Fibroblast of pulmonary artery (primary cell): ENCODE measurements around the gene LINC00237.

Experiments used
- DNase-seq: peaks from one replicate; pipeline ENCODE4 v3.0.0-alpha.2; 2010; ENCODE audit warnings: low read depth
- H3K4me3 ChIP-seq: replicated peaks from 2 replicates; pipeline ENCODE4 v1.5.1; 2011; ENCODE audit warnings: low read depth, mild to moderate bottlenecking, control low read depth, low read length, moderate library complexity
- TF ChIP-seq, protein P1 (sequence below): IDR thresholded peaks from 2 replicates; pipeline ENCODE4 v1.5.1; 2011; ENCODE audit warnings: mild to moderate bottlenecking, control low read depth, low read length, inconsistent platforms; ENCODE audit errors: missing control alignments

The LINC00237 gene

DNA sequence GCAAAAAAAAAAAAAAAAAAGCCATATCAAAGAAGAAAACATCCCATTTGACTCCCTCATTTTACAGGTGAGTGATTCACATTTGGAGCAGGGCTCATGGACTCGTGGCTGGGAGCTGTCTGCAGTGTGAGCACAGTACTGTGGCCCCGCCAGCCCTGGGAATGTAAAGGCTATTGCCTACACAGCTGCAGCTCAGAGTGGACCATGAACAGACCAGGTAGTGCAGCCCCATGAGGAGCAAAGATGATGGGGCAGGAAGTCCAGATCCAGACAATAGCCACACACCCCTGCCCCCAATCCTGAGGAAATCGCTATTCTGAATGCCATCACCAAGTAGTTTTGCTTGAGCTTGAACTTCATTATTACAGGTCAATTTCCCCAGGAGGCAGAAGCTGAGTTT, 55.4 kb downstream of the LINC00237 start:
- H3K4me3 ChIP-seq = no peak overlapping the region
- TF ChIP-seq, protein P1, sequence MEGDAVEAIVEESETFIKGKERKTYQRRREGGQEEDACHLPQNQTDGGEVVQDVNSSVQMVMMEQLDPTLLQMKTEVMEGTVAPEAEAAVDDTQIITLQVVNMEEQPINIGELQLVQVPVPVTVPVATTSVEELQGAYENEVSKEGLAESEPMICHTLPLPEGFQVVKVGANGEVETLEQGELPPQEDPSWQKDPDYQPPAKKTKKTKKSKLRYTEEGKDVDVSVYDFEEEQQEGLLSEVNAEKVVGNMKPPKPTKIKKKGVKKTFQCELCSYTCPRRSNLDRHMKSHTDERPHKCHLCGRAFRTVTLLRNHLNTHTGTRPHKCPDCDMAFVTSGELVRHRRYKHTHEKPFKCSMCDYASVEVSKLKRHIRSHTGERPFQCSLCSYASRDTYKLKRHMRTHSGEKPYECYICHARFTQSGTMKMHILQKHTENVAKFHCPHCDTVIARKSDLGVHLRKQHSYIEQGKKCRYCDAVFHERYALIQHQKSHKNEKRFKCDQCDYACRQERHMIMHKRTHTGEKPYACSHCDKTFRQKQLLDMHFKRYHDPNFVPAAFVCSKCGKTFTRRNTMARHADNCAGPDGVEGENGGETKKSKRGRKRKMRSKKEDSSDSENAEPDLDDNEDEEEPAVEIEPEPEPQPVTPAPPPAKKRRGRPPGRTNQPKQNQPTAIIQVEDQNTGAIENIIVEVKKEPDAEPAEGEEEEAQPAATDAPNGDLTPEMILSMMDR = no peak

DNA sequence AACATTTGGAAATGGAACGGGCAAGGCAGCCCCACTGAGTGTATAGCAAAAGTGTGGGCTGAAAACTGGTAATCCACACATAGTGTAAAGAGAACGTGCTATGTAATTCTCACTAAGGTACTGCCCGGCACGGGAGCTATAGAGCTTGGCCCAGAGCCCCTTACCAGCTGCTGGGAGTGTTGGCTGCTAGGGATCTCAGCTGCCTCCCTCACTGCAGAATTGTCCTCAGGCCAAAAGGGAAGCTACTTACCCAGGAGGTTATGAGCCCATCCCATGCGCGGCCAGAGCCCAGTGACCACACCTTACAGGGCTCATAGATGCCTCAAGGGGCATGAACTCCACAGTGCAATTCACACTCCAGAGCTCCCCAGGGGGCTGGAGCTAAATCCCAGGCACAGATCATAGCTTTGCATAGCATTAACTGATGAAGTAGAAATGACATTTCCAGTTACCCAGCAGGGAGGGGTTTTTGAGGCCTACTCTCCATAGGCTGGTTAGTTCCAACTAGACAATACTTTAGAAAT, 56.8 kb downstream of the LINC00237 start:
- no peak for DNase-seq
- H3K4me3 ChIP-seq = no peak overlapping the region
- TF ChIP-seq, protein P1 = no peak

More for the DNA sequence above, 55.4 kb downstream of the LINC00237 start:
- DNase-seq = no peak

DNA sequence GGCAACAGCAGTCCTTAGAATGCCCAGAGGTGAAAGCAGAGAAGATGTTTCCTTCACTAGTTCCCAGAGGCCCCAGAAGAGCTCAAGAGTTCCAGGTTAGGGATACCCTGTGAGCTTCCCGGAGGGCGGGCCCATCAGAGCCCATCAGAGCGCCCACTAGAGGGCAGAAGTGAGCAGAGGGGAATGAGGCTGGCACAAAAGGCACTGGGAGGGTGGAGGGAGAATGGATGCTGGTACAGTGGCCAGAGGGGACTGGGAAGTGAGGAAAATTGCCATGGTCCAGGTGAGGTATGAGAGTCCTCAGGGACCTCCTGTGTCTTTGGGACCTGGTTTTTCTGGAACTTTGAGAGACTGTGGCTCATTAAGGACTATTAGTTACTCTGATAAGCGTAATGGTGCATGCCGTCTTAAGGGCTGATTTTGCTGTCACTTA, 57.3 kb downstream of the LINC00237 start:
- DNase-seq = peak; percentile 5
- TF ChIP-seq, protein P1 = peak; percentile 55
- no peak overlapping the region for H3K4me3 ChIP-seq

DNA sequence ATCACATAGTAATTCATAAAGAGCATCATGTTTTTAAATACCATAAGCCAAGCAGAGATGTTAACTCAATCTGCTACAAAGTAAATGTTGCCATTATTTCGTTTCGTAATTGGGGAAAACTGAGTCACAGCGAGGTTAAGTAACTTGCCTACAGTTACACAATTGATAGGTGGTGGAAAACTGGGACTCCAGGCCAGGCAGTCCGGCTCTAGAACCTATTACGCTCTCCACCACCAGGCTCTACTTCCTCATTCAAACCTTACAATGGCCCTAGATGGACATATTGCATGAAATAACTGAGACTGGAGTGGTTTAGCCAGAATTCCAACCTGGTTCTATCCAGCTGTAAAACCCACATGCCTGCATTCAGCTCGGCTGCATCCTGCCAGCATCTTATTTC, 58.2 kb downstream of the LINC00237 start:
- no peak for DNase-seq
- TF ChIP-seq, protein P1 = no peak
- no peak overlapping the region for H3K4me3 ChIP-seq

DNA sequence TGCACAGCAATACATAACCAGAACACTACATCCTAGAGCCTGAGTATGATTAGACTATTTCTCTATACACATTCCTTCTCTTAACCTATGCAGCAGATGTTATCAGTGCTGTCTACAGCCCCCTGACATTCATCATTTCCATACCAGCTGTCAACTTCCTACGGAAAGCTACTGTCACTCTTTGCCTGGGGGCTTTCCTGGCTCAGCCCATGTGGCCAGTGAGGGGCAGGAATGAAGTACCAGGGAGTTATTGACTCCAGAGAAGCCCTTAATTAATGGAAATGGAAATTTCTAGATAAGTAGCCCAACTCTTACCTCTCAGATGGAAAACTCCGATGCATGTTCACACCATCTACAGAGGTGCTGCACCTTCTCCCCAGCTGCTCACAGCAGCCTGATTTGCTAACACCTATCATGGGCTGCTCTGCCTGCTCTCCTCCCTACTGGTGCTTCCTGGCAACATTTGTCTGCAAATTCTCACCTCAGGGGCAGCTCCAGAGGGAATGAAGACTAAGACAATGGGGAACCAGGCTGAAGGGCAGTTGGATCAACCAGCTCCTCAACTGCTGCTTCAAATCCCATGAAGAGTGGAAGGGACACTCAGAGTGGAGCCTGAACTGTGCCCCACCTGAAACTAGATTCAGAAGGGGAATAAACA, 59.6 kb downstream of the LINC00237 start:
- no peak overlapping the region for H3K4me3 ChIP-seq
- DNase-seq = no peak
- TF ChIP-seq, protein P1 = no peak
